ENCODE results near the gene DDX52.
A peak's percentile ranks its signal among the peaks of the same experiment; 100 is the strongest.

Gene DDX52

DNA sequence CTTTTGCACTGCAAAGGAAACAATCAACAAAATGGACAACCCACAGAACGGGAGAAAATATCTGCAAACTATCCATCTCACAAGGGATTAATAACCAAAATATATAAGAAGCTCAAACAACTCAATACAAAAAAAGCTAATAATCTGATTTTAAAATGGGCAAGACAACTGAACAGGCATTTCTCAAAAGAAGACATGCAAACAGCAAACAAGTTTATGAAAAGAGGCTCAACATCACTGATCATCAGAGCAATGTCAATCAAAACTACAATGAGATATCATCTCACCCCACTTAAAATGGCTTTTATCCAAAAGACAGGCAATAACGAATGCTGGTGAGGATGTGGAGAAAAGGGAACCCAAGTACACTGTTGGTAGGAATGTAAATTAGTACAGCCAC, 68.8 kb downstream of the DDX52 start:
- no peak for DNase-seq (ENCODE audit: low read depth)

DNA sequence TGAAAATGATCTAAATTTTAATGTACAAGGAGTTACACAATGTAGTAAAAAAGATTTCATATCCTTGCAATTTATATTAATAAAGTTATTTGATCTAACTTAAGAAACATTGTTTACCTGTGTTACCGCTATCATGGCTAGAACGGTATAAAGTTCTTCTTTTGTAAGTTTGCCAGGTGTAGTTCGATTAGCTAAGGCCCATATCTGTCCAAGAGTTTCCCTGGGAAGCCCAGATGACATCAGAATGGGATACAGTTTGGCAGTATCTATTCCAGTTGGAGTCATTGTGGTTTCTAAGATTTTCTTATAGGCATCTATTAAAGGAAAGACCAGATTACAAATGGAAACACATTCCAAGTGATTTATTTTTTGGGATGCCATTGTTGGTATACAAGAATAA, 71.6 kb downstream of the DDX52 start:
- DNase-seq (ENCODE audit: low read depth) = no peak

DNA sequence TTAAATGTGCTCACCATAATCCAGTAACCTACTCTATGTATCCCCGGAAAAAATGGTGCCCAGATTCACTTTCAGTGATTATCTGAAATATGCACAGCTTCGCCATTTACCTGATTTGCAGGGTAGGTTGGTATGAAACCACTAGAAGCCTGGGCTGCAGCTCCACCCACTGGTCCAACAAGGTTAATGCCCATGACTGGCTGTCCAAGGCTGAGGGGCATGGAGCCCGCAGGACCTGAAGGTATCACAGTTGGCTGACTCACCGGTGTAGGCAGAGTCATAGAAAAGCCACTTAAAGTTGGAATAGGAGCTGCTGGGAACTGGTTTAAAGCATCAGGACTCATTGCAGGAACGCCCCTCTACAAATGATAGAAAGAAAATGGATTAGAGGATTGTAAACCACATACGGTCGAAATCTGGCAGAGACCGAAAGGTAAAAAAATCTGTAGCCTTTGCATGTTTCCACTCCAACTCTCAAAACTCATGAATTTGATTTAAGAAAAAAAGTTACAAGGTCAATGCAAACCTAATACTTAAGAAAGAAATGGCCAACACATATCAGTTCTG, 72.6 kb downstream of the DDX52 start:
- DNase-seq (ENCODE audit: low read depth) = peak; percentile 5

DNA sequence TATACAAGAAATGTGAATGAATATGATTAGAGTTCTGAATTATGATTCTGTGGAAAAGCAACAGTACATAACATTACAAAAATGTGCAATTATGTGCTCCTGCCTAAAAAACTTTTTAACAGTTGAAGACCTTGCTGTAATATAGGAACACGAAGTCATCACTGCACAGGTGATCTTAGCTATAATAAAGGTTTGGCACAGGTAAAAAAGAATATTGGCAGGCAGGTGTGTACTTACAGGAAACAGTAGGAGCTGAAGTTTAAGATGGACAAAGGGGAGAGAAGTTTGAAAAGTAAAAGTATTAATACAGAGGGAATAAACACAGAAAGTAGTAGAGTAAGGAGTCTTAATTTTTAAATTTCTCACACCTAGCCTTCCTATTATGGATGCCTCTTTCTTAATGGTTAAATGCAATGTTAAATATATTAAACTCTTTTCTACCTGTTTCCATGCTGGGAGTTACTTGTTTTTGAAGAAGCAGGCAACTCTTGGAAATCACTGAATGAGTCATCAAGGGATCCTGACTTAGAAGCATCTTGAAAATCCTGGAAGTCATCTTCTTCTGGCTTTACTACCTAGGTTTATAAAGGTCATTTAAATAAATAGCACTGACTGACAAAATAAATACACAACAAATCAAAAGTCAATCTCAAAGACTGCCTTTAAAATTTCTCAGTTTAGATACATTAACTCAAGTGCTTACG, 74.7 kb downstream of the DDX52 start:
- DNase-seq (ENCODE audit: low read depth) = no peak

DNA sequence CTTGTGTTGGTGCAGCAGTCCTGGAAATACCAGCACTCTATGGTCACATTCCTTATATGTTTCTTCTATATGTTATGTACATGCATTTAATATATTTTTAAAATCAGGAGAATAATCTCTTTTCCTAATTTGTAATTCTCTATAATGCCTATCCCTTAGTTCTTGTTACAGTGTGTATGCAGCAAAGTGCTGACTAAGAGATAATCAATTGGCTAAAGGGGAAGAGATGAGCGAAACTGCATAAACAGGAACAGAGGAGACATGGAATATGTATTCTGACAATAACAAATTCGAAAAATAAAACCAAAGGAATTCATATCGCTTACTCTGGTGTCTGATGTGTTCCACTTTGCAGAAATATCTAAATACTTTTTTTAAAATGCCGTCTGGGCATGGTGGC, 75.7 kb downstream of the DDX52 start:
- DNase-seq (ENCODE audit: low read depth) = no peak

DNA sequence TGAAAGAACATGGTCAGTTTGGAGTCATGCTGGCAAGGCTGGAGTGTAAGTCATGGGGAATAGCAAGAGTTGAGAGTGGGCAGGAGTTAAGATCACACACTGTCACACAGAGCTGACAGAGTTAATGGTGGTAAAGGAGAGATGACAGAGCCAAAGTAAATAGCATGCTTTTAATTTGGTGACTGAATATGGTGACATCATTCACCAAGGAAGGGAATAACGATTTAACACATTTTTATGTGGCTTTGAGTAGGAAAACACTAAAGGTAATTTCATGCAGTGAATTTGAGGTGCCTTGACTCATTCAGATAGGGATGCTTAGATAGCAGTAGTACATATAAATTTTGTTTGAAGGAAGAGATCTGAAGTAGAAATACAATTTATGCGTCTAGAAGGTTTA, 76.1 kb downstream of the DDX52 start:
- no peak for DNase-seq (ENCODE audit: low read depth)

DNA sequence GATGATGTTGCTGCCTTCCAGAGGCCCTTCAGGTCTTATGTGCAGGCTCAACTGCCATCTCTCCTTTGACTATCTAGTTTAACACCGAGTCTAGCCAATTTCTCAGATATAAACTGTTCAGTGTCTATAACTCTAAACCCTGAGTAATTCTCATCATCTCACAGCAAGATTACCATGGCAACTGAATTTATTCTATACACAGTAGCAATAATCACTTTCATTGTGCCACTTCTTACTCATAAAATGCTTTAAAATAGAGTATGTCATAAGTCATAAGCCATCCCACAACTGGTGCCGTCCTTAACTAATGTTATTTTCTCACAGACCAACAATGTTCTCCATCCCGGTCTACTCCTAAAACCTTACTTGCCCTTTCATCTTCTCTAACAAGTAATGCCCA, 79.0 kb downstream of the DDX52 start:
- DNase-seq (ENCODE audit: low read depth) = no peak

DNA sequence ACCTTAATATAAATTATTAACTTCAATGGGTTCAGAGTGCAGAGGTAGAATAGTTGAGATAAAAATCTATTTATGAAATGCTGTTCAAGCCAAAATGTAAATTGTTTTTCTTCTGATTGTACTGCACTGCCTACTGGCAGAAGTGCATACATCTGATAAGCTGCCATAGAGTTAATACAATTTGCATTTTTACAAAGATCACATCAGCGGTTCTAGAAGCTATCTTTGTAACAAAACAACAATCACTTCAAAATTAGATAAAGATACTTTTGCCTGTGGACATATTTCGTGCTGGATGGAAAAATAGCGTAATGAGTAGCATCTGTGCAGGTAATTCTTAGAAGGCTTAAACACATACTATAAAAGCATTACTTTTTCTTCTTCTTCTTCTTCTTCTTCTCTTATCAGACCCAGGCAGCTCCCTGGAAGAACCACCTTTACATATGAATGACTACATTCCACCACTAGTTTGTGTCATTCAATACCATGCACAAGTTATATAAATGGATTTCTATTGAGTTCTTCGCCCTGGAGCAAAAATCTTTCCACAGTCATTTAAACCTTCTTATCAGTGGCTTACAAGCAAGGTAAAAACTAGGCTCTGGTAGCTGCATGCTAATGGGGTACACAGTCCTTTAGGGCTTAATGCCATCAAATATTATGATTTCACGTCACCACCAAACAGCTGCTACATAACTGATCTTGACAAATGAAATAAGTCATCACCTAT, 81.1 kb downstream of the DDX52 start:
- DNase-seq (ENCODE audit: low read depth) = no peak
